Chondrocyte (in vitro differentiated cells): Measurements from ENCODE around the gene ERGIC1. TPM values are rescaled to one million over a fixed set of nuclear protein-coding genes. Genes with fewer than 3 reads are reported as not detected.

Source experiments
- DNase-seq: peaks from one replicate; pipeline ENCODE4 v3.0.0; 2021; ENCODE audit warnings: mixed read lengths, low spot score
- H3K27ac Mint-ChIP-seq: one replicate; pipeline ENCODE4 v1.8.0; 2021; ENCODE audit warnings: mild to moderate bottlenecking, moderate library complexity, mixed read lengths; ENCODE audit not compliant: unreplicated experiment
- H3K27me3 Mint-ChIP-seq: 2 replicates; pipeline ENCODE4 v1.8.0; 2021; ENCODE audit warnings: low read depth, mixed read lengths
- H3K36me3 Mint-ChIP-seq: 2 replicates; pipeline ENCODE4 v1.8.0; 2021; ENCODE audit warnings: low read depth, mixed read lengths
- H3K4me1 Mint-ChIP-seq: 2 replicates; pipeline ENCODE4 v1.8.0; 2021; ENCODE audit warnings: low read depth, mild to moderate bottlenecking, mixed read lengths
- H3K4me3 Mint-ChIP-seq: one replicate; pipeline ENCODE4 v1.8.0; 2021; ENCODE audit warnings: mild to moderate bottlenecking, moderate library complexity, mixed read lengths; ENCODE audit not compliant: unreplicated experiment
- H3K9me3 Mint-ChIP-seq: 2 replicates; pipeline ENCODE4 v1.8.0; 2021; ENCODE audit warnings: low read depth, mixed read lengths
- total RNA-seq: library from RNA; stranded (reverse); gene quantifications from 3 replicates; pipeline ENCODE4 v1.2.1, GENCODE V29; 2021
- TF ChIP-seq, protein P1 (sequence below): fragments of 200-600 bp; sonication (generic); IDR thresholded peaks from 2 replicates; pipeline ENCODE4 v1.5.0; 2021; ENCODE audit warnings: antibody characterized with exemption, mild to moderate bottlenecking, moderate library complexity

Gene ERGIC1
- total RNA-seq, 1 donor from 2014 or later = 141 TPM

DNA sequence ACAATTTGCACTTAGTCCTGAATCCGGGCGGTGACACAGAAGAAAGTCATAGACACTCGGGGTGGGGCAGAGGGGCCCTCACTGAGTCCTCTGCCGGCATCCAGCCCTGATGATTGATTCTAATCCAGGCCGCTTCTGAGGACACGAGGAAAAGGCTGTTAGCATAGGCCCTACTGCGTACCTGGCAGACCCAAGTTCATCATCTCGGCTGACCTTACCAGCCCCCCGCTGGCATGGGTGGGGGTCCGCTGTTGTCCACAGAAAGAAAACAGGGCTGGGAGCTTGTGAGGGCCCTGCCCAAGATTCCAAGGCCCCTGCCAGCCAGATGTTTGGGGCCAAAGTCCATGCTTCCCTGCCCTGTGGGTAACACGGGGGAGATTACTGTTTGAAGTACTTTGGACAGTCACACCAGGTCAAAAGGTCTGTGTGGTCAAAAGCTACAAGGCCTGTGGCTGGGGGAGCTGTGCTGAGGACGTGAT is 24.5 kb downstream of the ERGIC1 start:
- Mint-ChIP-seq H3K4me3 (no peak overlapping the region), H3K27ac (peak overlapping the region; percentile 96), H3K4me1 (peaks cover 78% of the 10 kb centered on the region)

DNA sequence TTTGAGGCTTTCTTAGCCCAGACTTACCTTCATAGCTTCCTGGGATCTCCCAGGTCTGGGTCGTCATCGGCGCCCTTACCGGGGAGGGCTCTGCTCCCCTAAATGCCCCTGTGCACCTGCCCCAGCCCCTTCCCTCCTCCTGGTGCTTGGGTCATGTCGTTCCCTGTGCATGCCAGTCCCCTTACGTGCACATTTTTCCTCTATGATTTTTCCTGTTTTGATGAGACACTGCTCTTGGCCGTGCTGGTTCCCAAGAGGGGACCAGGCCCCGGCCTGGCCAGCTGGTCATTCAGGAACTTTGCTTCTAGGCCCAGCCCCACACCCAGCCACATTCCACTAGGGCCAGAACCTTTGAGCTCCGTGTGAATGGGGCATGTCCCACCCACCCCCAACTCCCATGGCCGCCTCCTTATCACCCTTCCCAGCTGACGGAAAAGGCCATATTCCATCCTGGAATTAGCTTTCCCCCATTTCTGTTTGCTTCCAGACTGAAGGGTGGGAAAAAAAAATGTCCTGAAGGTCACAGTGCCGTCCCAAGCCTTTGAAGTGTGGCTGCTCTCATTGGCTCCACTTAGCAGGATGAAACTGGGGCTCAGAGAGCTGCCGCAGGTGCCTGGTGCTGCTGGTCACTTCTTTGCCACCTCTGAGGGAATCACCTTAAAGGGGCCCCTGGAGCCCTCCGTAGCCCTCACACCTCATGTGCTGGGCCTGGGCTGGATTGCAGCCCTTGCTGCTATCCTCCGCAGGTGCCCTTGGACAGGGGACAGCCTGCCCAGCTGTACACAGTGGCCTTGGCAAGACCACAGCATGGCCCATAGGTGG is 25.1 kb downstream of the ERGIC1 start:
- H3K36me3 Mint-ChIP-seq = peaks cover 8% of the 10 kb centered on the region
- H3K4me1 Mint-ChIP-seq = peaks cover 72% of the 10 kb centered on the region
- TF ChIP-seq, protein P1, sequence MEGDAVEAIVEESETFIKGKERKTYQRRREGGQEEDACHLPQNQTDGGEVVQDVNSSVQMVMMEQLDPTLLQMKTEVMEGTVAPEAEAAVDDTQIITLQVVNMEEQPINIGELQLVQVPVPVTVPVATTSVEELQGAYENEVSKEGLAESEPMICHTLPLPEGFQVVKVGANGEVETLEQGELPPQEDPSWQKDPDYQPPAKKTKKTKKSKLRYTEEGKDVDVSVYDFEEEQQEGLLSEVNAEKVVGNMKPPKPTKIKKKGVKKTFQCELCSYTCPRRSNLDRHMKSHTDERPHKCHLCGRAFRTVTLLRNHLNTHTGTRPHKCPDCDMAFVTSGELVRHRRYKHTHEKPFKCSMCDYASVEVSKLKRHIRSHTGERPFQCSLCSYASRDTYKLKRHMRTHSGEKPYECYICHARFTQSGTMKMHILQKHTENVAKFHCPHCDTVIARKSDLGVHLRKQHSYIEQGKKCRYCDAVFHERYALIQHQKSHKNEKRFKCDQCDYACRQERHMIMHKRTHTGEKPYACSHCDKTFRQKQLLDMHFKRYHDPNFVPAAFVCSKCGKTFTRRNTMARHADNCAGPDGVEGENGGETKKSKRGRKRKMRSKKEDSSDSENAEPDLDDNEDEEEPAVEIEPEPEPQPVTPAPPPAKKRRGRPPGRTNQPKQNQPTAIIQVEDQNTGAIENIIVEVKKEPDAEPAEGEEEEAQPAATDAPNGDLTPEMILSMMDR = no peak
- no peak for DNase-seq
- H3K9me3 Mint-ChIP-seq = no peaks in the 10 kb centered on the region
- H3K27me3 Mint-ChIP-seq = no peaks in the 10 kb centered on the region
- H3K27ac Mint-ChIP-seq = peak overlapping the region; percentile 96
- H3K4me3 Mint-ChIP-seq = no peak overlapping the region

More for the DNA sequence above, 24.5 kb downstream of the ERGIC1 start:
- no peaks in the 10 kb centered on the region for H3K9me3 Mint-ChIP-seq
- DNase-seq = no peak
- TF ChIP-seq, protein P1 = no peak
- no peaks in the 10 kb centered on the region for H3K27me3 Mint-ChIP-seq
- peaks cover 8% of the 10 kb centered on the region for H3K36me3 Mint-ChIP-seq

DNA sequence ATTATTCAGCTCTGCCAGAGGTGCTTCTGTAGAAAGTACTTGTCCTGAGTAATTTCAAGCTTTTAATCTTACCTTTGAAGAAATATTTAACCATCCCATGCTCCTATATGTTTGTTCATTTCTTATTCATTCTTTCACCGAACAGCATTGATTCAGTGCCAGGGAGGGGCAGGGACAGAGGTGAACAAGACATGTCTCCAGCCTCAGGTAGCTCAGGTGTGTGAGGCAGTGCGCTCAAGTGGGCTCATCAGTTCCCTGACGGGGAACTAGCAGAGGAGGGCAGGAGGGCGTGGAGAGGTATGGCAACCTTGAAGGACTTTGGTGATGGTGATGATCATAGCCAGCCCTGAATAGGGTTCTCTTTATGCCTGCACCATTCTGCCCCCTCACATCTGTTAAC is 25.9 kb downstream of the ERGIC1 start:
- Mint-ChIP-seq H3K4me3 (no peak overlapping the region), H3K9me3 (no peaks in the 10 kb centered on the region), H3K4me1 (peaks cover 69% of the 10 kb centered on the region)

DNA sequence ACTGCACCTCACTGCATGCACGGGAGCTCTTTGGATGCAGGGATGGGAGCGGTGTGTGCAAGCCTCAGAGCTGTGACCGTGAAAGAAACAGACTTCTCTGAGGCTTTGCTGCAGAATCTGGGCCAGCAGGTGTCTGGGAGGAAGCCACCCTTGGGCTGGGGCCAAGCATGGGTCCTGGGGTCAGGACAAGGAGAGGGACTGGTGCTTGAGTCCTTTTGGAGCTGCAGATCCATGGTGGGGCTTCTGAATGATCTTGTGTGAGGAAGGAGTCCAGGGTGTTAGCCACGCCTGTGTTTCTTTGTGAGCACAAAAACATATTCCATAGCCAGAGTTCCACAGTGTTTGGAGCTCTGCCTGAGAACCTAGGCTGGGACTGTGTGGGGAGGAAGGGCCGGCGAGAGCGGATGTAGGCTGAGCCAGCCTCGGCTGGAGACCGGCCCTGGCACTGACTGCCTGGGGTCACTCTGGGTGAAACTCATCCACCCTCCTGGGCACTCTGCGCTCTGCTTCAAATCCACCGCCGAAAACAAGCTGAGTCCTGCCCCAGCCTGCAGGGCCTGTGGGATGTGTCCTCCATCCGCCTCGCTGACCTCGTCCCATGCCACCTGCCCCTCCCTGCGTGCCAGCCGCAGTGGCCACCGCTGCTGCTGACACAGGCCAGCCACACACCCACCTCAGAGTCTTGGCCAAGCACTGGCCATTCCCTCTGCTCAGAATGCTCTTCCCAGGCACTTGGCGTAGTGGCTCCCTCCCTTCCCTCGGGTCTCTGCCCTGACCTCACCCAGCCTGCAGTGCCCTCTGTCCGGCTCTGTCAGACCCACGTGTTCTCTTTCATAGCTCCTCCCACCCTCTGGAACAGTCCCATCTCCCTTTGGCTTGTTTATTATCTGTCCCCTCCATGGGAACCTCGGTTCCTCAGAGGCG is 26.7 kb downstream of the ERGIC1 start:
- H3K27ac Mint-ChIP-seq = peak overlapping the region; percentile 96
- TF ChIP-seq, protein P1 = no peak
- H3K9me3 Mint-ChIP-seq = no peaks in the 10 kb centered on the region
- no peaks in the 10 kb centered on the region for H3K27me3 Mint-ChIP-seq
- peaks cover 8% of the 10 kb centered on the region for H3K36me3 Mint-ChIP-seq
- H3K4me1 Mint-ChIP-seq = peaks cover 66% of the 10 kb centered on the region
- no peak overlapping the region for H3K4me3 Mint-ChIP-seq
- no peak for DNase-seq

More for the DNA sequence above, 25.9 kb downstream of the ERGIC1 start:
- TF ChIP-seq, protein P1 = no peak
- H3K36me3 Mint-ChIP-seq = peaks cover 8% of the 10 kb centered on the region
- DNase-seq = no peak
- H3K27ac Mint-ChIP-seq = peak overlapping the region; percentile 96
- H3K27me3 Mint-ChIP-seq = no peaks in the 10 kb centered on the region

DNA sequence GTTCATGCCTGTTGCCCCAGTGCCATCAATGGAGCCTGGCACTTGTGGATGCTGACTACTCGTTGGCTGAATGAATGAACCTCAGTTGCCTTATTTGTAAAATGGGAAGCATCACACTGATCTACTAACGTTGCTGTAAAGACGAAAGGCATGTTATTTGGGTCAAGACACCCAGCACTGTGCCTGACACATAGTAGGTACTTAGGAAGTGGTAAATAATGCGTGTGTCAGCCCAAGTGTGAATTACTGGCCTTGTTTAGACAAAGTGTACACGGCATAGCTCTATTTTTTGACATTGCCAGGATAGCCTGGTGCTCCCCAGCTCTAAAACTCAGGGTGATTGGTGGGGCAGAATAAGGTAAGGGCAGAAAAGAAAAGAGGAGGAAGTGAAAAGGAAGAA is 27.4 kb downstream of the ERGIC1 start:
- DNase-seq = no peak
- TF ChIP-seq, protein P1 = no peak
- Mint-ChIP-seq H3K36me3 (peaks cover 4% of the 10 kb centered on the region), H3K4me1 (peaks cover 63% of the 10 kb centered on the region), H3K9me3 (no peaks in the 10 kb centered on the region), H3K27me3 (no peaks in the 10 kb centered on the region), H3K27ac (peak overlapping the region; percentile 96), H3K4me3 (no peak overlapping the region)
